Fibroblast of the aortic adventitia (primary cell): ENCODE data around the gene CCDC142. TPM values are rescaled to one million over a fixed set of nuclear protein-coding genes. Genes with fewer than 3 reads are reported as not detected.
"Not testable (repeated sequence)": the region's sequence is repeated elsewhere in the genome, so short reads cannot be mapped to it uniquely, and the experiment has no call there.

ENCODE experiments used
- DNase-seq: peaks from one replicate; pipeline ENCODE4 v3.0.0-alpha.2; 2010; ENCODE audit warnings: low read depth
- H3K4me3 ChIP-seq: 2 replicates; pipeline ENCODE4 v1.5.1; 2011; ENCODE audit warnings: low read depth, mild to moderate bottlenecking, control low read depth, low read length, moderate library complexity
- CTCF ChIP-seq: IDR thresholded peaks from 2 replicates; pipeline ENCODE4 v1.5.1; 2011; ENCODE audit warnings: mild to moderate bottlenecking, low read length, control low read depth, inconsistent platforms; ENCODE audit not compliant: insufficient read depth
- total RNA-seq: library from RNA; depleted of rRNA; stranded (reverse); fragments of >200 nt; gene quantifications from 2 replicates; pipeline ENCODE4 v1.2.3, GENCODE V29; 2012; ENCODE audit warnings: low replicate concordance

Gene CCDC142
- total RNA-seq, 1 donor = 27.7 TPM

DNA sequence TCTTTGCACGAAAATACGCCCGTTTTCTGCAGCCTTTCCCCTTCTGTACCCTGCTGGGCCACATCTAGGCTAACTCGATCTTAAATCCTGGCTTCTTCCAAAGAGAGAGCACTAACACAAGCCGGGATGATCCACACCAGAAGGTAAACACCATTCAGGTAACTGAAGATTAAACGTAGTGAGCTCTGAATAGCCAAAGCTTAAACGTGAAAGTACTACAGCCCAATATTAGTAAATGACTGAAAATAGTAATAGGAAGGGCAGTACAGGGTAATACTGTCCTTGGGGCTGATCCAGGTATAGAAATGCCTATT is 9.9 kb downstream of the CCDC142 start:
- peak overlapping the region; percentile 89 for H3K4me3 ChIP-seq
- no peak for DNase-seq
- TF ChIP-seq CTCF = no peak

GRCh38 chr2:74472086-74472944 is 10.5 kb downstream of the CCDC142 start, which contains the start of gene MRPL53:
TSS of gene MRPL53 (minus strand) at chr2:74472680. CDS start at chr2:74472660, 20 bp downstream.
- DNase-seq = peak; percentile 94
- peak within 1 kb of the TSS; percentile 89 for H3K4me3 ChIP-seq
- no peak for TF ChIP-seq CTCF

- DNase-seq = no peak
- H3K4me3 ChIP-seq = peak overlapping the region; percentile 89
- no peak for TF ChIP-seq CTCF
Measured at GRCh38 chr2:74471332-74472065, 11.3 kb downstream of the CCDC142 start.

- DNase-seq, H3K4me3 ChIP-seq: not testable (repeated sequence)
Measured at GRCh38 chr2:74470742-74471141, 12.1 kb downstream of the CCDC142 start.

GRCh38 chr2:74464406-74464805 is 18.4 kb downstream of the CCDC142 start:
- H3K4me3 ChIP-seq = peak overlapping the region; percentile 83
- DNase-seq = no peak
- no peak for TF ChIP-seq CTCF

DNA sequence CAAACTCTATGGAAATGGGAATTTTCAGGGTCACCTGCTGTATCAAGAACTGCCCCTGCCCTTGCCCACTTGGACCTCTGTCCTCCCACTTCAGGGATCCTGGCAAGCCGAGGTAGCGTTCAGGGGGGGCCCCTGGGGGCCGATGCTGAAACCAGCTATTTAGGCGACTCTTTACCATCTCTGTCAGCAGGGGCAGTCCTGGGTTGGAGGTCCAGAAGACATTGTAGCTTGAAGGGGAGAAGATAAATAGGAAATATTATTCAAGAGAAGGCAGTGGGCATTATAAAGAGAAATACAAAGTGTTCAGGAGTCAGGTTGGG is 20.1 kb downstream of the CCDC142 start:
- TF ChIP-seq CTCF = no peak
- H3K4me3 ChIP-seq = no peak overlapping the region
- no peak for DNase-seq

GRCh38 chr2:74462054-74462785 is 20.6 kb downstream of the CCDC142 start:
- no peak overlapping the region for H3K4me3 ChIP-seq
- DNase-seq = no peak
- no peak for TF ChIP-seq CTCF
